ENCODE data around the gene AHRR.
"Not testable (repeated sequence)": the region's sequence is repeated elsewhere in the genome, so short reads cannot be mapped to it uniquely, and the experiment has no call there.

The AHRR gene

DNA sequence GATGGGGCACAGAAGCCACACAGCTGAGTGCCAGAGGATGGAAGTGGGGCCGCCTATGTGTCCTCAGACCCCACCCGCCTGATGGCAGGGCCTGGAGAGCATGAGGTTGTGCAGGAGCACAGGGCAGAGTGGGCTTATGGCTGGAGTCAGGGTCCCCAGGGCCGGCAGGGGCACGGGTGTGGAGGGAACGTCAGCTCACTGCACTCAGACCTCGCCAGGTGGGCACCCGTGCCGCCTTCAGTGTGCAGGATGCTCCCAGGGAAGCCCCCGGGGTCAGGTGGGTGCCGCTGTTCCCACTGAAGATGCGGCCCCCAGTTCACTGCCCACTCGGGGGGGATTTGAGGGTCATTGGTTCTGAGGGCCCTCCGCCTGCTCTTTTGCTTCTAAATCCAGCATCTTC, 156.4 kb downstream of the AHRR start:
- no peak for DNase-seq

DNA sequence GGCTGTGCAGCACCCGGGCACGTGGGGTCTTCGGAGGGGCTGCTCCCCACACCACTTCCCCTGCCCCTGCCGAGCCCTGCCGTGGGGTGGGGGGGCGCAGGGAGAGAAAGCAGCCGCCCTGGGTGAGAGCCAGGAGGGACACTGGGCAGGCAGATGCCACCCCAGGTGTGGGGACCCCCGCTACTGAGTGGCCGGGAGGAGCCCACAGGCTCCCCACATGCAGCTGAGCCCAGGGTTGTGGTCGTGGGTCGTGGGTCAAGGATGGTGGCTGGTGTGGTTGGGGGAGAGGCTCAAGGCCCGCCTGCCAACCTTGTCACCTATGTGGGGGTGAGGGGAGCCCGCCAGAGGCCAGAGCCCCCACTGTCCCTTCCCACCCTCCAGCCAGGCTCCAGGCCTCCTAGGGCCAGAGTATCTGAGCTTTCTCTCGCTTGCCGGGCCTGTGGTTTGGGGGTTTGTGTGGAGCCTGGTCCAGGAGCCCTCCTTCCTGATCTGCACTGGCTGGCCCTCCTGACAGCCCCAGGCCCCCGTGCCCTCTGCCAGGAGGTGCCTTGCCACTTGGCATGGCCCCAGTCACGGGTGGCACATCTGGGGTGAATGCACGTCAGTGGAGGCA, 157.0 kb downstream of the AHRR start:
- DNase-seq: no peak

DNA sequence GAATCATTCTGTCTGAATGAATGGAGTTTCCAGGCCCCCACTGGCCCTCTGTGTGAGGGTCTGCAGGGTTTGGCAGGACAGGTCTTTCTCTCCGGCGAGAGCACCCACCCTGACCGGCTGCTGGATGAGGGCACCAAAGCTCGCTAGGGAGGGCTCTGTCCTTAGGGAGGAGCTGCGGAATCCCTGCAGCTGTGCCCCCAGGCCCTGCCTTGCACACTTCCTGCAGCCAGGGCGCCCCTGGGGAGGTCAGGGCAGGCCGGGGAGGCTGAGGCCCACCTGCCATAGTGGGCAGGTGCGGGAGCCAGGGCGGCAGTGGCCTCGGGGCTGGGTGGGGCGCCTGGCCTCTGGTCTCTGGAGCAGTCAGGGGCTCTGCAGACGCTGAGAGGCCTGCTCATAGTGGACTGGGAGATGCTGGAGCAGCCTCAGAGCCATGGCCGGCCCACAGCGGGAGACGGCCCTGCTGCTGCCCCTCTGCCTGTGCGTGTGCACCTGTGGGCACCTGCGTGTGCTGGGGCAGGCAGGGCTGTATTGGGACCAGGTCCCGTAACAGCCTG, 157.5 kb downstream of the AHRR start:
- no peak for DNase-seq

DNA sequence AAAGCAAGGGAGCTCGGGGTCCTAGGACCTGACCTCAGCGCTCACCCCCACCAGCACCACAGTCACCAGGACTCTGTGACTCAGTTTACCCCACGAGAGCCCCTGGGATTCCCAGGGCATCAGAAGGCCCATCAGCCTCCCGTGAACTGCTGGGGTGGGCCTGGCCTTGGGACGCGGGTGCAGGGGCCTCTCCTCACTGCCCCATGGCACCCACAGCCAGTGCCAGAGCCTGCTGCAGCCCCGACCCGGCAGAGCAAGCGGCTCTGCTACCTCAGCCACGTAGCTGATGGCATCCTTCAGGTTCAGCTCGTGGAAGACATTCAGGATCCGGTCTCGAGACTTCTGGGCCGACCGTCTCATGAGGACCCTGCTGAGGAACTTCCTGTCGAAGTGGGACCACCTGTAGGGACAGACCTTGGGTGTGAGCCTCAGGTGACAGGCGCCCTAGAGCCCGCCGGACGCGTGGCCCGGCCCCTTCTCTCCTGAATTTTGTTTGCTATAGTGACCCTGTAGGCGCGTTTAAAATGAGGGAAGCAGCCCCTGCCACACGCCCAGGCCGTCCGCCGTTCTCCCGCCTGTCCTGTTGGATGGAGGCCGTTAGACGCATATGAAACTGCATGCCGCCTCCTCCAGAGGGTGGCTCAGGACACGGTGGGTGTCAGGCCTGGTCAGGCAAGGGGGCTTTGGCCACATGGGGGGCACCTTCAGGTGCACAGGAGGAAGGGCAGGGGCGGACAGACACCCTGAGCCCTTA, 158.2 kb downstream of the AHRR start:
- no peak for DNase-seq

DNA sequence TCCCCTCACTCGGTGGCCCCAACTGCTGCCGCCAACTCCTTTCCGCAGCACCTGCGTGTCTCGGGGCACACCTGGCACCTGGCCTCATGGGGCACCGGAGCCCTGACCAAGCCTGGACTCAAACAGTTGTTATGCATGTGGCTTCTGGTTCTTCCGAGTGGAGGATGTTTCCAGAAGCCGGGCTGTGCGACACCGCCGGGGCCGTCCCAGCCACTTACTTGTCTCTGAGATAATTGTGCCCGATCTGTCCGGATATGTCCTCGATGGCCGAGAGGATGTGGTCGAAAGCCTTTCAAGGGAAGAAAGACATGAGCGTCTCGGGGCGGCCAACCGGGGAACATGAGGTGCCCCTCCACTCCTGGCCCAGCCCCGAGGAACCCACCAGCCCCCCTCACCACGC, 159.8 kb downstream of the AHRR start:
- no peak for DNase-seq

DNA sequence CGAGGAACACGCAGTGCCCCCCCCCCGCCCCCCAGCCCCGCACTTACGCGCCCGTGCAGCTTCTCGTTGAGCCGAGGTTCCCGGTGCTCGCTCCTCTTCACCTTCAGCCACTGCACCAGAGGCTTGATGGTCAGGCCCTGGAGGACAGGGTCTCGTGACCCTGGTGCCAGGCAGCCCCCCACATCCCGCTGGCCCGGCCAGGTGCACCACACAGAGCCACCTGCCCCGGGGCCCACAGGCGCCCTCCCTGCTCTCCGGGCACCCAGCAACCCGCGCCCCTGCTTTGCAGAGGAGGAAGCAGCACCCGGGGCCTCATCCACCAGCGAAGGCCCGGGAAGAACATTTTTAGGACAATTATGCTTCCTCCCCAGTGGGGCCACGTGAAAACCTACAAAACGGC, 160.5 kb downstream of the AHRR start:
- DNase-seq: no peak

DNA sequence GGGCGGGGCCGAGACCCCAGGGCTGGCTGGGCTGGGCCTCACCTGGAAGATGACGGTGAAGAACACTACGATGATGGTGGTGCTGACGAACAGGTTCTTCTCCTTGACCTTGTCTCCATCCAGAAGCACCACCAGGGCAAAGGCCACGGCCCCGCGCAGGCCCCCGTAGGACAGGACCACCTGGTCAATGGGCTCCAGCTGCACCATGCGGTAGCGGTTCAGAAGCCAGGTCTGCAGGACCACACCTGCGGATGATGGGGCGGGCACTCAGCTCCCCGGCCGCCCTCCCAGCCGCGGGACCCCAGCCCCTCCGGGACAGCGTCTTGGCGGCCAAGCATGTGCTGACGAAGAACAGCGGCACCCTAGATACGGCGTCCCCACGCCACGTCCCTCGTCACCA, 161.0 kb downstream of the AHRR start:
- DNase-seq: no peak

DNA sequence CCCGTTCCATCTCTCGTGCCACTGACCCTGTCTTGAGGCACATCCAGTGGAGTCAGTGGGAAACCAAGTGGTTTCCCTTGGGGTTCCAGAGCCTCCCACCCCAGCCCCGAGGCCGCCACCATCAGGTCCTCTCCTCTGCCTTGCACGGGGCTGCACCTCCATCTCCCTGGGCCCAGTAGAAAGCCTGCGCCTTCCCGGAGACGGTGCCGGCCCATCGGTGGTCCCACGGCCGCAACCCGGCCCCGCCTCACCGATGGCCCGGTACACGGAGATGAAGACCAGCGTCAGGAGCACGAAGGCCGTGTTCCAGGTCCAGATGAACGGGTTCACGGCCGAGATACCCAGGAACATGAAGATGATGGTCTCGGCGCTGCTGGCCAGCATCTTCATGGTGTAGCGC, 161.5 kb downstream of the AHRR start:
- DNase-seq: no peak

DNA sequence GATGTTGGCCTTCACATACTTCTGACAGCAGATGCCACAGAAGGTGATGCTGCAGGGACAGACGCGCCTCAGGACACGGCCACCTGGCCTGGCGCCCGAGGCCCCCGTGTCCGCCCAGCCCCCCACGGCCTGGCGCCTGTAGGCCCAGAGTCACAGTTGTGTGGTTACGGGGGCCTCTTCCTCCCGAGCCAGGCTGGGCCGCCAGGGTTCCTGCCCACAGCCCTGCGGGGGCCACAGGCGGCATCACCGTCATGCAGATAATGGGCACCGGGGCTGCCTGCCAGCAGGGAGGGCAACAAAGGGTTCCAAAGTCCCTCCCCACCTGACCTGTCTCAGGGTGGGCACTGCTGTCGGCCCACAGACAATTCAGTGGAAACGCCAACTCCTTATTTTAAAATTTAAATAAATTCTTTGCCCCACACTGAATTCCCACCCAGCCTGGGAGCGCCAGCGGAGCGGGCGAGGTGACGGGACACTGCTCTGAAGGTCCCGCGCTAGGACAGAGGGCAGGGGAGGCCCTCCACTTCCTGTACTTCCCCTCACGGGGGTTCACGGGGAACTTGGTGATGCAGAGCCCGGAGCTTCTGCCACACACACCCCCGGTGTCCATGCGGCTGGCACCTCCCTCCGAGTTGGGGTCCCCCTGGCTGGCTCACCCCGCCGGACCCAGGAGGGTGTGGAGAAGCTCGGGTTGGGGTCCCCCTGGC, 162.1 kb downstream of the AHRR start:
- DNase-seq: no peak

DNA sequence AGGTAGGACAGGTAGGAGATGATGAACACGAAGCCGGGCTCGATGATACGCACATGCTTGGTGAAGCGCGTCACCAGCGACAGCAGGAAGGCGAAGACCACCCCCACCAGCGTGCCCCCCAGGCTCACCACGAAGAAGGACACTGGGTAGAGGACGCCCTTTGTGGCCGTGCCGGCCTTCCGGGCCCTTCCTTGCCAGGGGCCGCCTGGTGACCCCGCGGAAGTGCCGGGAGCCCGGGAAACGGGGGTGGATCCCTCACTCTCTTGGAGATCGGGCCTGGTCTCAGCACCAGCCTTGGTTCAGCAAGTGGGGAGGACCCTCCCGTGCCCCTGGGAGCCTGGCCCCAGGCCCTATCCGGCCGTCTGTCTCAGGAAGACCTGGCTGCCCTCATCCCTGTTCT, 163.0 kb downstream of the AHRR start:
- DNase-seq: no peak

DNA sequence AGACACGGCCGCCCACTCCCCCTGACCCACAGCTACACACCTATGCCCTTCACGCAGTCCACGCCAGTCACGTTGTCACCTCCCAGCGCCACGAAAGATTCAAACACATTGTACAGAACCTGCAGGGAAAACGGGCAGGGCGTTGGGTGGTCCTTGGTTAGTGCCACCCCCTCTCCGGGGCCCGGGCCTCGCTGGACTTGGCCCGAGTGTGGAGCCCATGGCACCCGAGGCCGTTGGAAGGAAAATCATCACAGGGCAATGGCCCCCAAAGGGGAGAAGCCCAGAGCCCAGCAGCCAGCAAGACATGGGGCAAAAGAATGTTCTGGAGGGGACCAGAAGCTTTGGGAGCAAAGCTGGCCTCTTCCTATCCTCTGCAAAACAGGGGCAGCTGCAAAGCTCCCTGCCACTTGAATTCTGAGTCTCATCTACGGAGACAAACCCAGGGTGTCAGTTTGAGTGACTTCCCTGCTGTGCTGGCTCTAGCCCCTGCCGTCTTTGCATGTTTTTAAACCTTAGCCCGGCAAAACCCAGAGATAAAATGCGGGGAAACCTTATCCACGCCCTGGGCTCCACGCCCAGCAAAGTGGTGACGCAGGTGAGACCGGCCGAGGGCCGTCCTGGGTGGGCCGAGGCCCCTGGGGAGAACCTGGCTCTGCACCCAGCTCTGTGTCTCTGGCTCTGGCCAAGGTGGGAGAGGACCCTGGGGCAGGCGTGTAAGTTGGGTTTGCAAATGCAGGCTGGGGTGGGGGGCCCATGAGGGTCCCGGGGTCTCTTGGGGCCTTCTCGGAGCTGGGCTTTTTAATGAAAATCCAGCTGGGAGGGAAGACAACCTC, 163.8 kb downstream of the AHRR start:
- DNase-seq: no peak

DNA sequence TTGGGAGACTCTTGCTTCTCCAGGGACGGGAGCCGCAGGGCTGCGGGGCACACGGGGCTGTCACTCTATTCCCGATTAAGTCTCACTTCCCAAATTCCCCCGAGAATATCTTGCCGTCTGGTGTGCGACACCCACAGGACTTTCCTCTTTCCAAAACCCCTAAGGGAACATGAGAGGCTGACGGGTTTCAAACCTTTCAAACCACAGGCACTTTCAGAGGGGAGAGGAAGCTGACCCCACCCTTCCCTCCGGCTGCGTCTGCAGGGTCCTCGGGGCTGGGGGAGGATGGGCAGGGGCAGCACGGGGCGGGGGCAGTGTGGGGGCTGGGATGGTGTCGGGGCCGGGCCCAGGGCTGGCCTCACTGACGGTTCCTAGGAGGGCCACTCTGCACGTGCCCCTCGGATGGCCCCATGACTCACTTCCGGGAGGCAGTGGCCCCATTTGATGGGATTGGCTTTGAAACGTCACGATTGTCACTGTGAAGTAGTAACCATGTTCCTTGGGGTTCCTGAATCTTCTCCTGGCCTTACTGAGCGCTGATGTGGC, 164.5 kb downstream of the AHRR start:
- no peak for DNase-seq

DNA sequence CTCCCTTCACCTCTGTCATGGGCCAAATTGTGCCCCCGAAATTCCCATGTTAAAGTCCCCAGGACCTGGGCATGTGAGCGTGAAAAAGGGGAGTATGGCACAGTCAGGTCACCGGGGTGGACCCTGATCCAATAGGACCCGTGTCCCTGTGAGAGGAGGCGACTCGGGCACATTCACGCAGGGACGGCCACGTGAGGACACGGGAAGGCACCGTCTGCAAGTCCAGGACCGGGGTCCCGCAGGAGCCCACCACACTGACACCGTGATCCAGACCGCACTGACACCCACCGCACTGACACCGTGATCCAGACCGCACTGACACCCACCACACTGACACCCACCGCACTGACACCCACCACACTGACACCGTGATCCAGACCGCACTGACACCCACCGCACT, 165.1 kb downstream of the AHRR start:
- DNase-seq: not testable (repeated sequence)

Data from fibroblast of skin of scalp (primary cell).